ENCODE measurements around the gene HINT3.
"Not testable (repeated sequence)": the region's sequence is repeated elsewhere in the genome, so short reads cannot be mapped to it uniquely, and the experiment has no call there.

The HINT3 gene

GRCh38 chr6:126010040-126010439, 53.5 kb downstream of the HINT3 start:
- H3K9ac ChIP-seq (ENCODE audit: low read length), result no peak overlapping the region
- peaks cover 72% of the 10 kb centered on the region for H3K36me3 ChIP-seq (ENCODE audit: control insufficient read depth, insufficient read depth, low read length, severe bottlenecking)
- H3K4me1 ChIP-seq (ENCODE audit: control insufficient read depth, insufficient read depth, low read length), result no peaks in the 10 kb centered on the region
- no peak for DNase-seq (ENCODE audit: low read depth)
- H3K4me3 ChIP-seq (ENCODE audit: low read length), result no peak overlapping the region
- H3K9me3 ChIP-seq (ENCODE audit: control insufficient read depth, low read length), result no peaks in the 10 kb centered on the region
- H3K27me3 ChIP-seq (replicated peaks; ENCODE audit: control insufficient read depth, insufficient read depth, low read length), result no peaks in the 10 kb centered on the region

GRCh38 chr6:126015863-126016262, 59.3 kb downstream of the HINT3 start:
- Histone ChIP-seq H3K9ac (ENCODE audit: low read length) (no peak overlapping the region), H3K4me1 (ENCODE audit: control insufficient read depth, insufficient read depth, low read length) (no peaks in the 10 kb centered on the region), H3K36me3 (ENCODE audit: control insufficient read depth, insufficient read depth, low read length, severe bottlenecking) (peaks cover 75% of the 10 kb centered on the region), H3K27me3 (replicated peaks; ENCODE audit: control insufficient read depth, insufficient read depth, low read length) (no peaks in the 10 kb centered on the region), H3K4me3 (ENCODE audit: low read length) (no peak overlapping the region), H3K9me3 (ENCODE audit: control insufficient read depth, low read length) (no peaks in the 10 kb centered on the region)
- no peak for DNase-seq (ENCODE audit: low read depth)

GRCh38 chr6:126016591-126016990, 60.0 kb downstream of the HINT3 start:
- no peaks in the 10 kb centered on the region for H3K4me1 ChIP-seq (ENCODE audit: control insufficient read depth, insufficient read depth, low read length)
- H3K27me3 ChIP-seq (replicated peaks; ENCODE audit: control insufficient read depth, insufficient read depth, low read length), result no peaks in the 10 kb centered on the region
- H3K4me3 ChIP-seq (ENCODE audit: low read length), result no peak overlapping the region
- DNase-seq (ENCODE audit: low read depth), result no peak
- no peak overlapping the region for H3K9ac ChIP-seq (ENCODE audit: low read length)
- H3K36me3 ChIP-seq (ENCODE audit: control insufficient read depth, insufficient read depth, low read length, severe bottlenecking), result peaks cover 75% of the 10 kb centered on the region
- H3K9me3 ChIP-seq (ENCODE audit: control insufficient read depth, low read length), result no peaks in the 10 kb centered on the region

- Histone ChIP-seq H3K9me3 (ENCODE audit: control insufficient read depth, low read length) (no peaks in the 10 kb centered on the region), H3K4me3 (ENCODE audit: low read length) (no peak overlapping the region), H3K9ac (ENCODE audit: low read length) (no peak overlapping the region), H3K36me3 (ENCODE audit: control insufficient read depth, insufficient read depth, low read length, severe bottlenecking) (peaks cover 74% of the 10 kb centered on the region), H3K27me3 (replicated peaks; ENCODE audit: control insufficient read depth, insufficient read depth, low read length) (no peaks in the 10 kb centered on the region), H3K4me1 (ENCODE audit: control insufficient read depth, insufficient read depth, low read length) (no peaks in the 10 kb centered on the region)
- no peak for DNase-seq (ENCODE audit: low read depth)
Observed at GRCh38 chr6:126017668-126018067, 61.1 kb downstream of the HINT3 start.

- Histone ChIP-seq H3K9ac (ENCODE audit: low read length) (no peak overlapping the region), H3K27me3 (replicated peaks; ENCODE audit: control insufficient read depth, insufficient read depth, low read length) (no peaks in the 10 kb centered on the region), H3K36me3 (ENCODE audit: control insufficient read depth, insufficient read depth, low read length, severe bottlenecking) (peaks cover 69% of the 10 kb centered on the region), H3K4me3 (ENCODE audit: low read length) (no peak overlapping the region), H3K4me1 (ENCODE audit: control insufficient read depth, insufficient read depth, low read length) (no peaks in the 10 kb centered on the region), H3K9me3 (ENCODE audit: control insufficient read depth, low read length) (no peaks in the 10 kb centered on the region)
- DNase-seq (ENCODE audit: low read depth), result no peak
Observed at GRCh38 chr6:126020305-126021050, 63.9 kb downstream of the HINT3 start.

GRCh38 chr6:126023474-126023873, 66.9 kb downstream of the HINT3 start:
- not testable (repeated sequence) for H3K9ac ChIP-seq (ENCODE audit: low read length)
- H3K36me3 ChIP-seq (ENCODE audit: control insufficient read depth, insufficient read depth, low read length, severe bottlenecking), result peaks cover 62% of the 10 kb centered on the region

GRCh38 chr6:126026001-126026400, 69.4 kb downstream of the HINT3 start:
- Histone ChIP-seq H3K9ac (ENCODE audit: low read length) (no peak overlapping the region), H3K9me3 (ENCODE audit: control insufficient read depth, low read length) (no peaks in the 10 kb centered on the region), H3K4me1 (ENCODE audit: control insufficient read depth, insufficient read depth, low read length) (peaks cover 5% of the 10 kb centered on the region), H3K4me3 (ENCODE audit: low read length) (no peak overlapping the region), H3K36me3 (ENCODE audit: control insufficient read depth, insufficient read depth, low read length, severe bottlenecking) (peaks cover 47% of the 10 kb centered on the region), H3K27me3 (replicated peaks; ENCODE audit: control insufficient read depth, insufficient read depth, low read length) (no peaks in the 10 kb centered on the region)
- no peak for DNase-seq (ENCODE audit: low read depth)

More at GRCh38 chr6:126023474-126023873, 66.9 kb downstream of the HINT3 start:
- H3K4me3 ChIP-seq (ENCODE audit: low read length); H3K4me1 ChIP-seq (ENCODE audit: control insufficient read depth, insufficient read depth, low read length); H3K27me3 ChIP-seq (replicated peaks; ENCODE audit: control insufficient read depth, insufficient read depth, low read length); H3K9me3 ChIP-seq (ENCODE audit: control insufficient read depth, low read length): not testable (repeated sequence)
- DNase-seq (ENCODE audit: low read depth), result peak; percentile 23

GRCh38 chr6:126027601-126028000, 71.0 kb downstream of the HINT3 start:
- H3K9me3 ChIP-seq (ENCODE audit: control insufficient read depth, low read length), result no peaks in the 10 kb centered on the region
- no peak overlapping the region for H3K9ac ChIP-seq (ENCODE audit: low read length)
- H3K4me3 ChIP-seq (ENCODE audit: low read length), result no peak overlapping the region
- H3K36me3 ChIP-seq (ENCODE audit: control insufficient read depth, insufficient read depth, low read length, severe bottlenecking), result peaks cover 32% of the 10 kb centered on the region
- H3K4me1 ChIP-seq (ENCODE audit: control insufficient read depth, insufficient read depth, low read length), result peaks cover 5% of the 10 kb centered on the region
- H3K27me3 ChIP-seq (replicated peaks; ENCODE audit: control insufficient read depth, insufficient read depth, low read length), result no peaks in the 10 kb centered on the region
- peak; percentile 30 for DNase-seq (ENCODE audit: low read depth)
